HEK293 (cell line): ENCODE data around the gene MRTFB.

Experiments
- CTCF ChIA-PET: fragments of 350-600 bp; formaldehyde crosslinking; extraction: SDS; loops from one replicate; lab custom pipeline; 2021; ENCODE audit warnings: antibody characterized with exemption; lab: Yijun Ruan, JAX
- POLR2A ChIA-PET: fragments of 300-600 bp; formaldehyde crosslinking; extraction: SDS; loops from one replicate; lab custom pipeline; 2020; ENCODE audit warnings: antibody characterized with exemption, inconsistent platforms; lab: Yijun Ruan, JAX
- H3K27ac ChIP-seq: fragments of 200-500 bp; sonication (Bioruptor generic); 2 replicates; pipeline ENCODE4 v1.5.1; 2014; ENCODE audit warnings: low read depth, low read length, control low read depth, inconsistent platforms; ENCODE audit errors: extremely low read depth
- H3K36me3 ChIP-seq, 2 experiments: fragments of 200-500 bp in 1 of 2; sonication (Bioruptor generic) in 1 of 2; 1 replicate in 1 of 2; 2 replicates in 1 of 2; pipeline ENCODE4 v1.5.1; 2014 to 2017; ENCODE audit warnings: inconsistent platforms in 2 of 2, low read length in 2 of 2; ENCODE audit not compliant: control insufficient read depth in 2 of 2, insufficient read depth in 1 of 2
- H3K4me1 ChIP-seq: fragments of 200-500 bp; sonication (Bioruptor generic); 2 replicates; pipeline ENCODE4 v1.5.1; 2014; ENCODE audit warnings: mild to moderate bottlenecking, low read length, inconsistent platforms; ENCODE audit not compliant: control insufficient read depth, insufficient read depth
- H3K4me3 ChIP-seq: 2 replicates; pipeline ENCODE4 v1.5.1; 2011; ENCODE audit warnings: low read depth, mild to moderate bottlenecking, control low read depth, low read length, moderate library complexity
- H3K9me3 ChIP-seq: fragments of 200-500 bp; sonication (Bioruptor generic); 2 replicates; pipeline ENCODE4 v1.5.1; 2014; ENCODE audit warnings: low read depth, low read length, inconsistent platforms; ENCODE audit not compliant: control insufficient read depth, insufficient read depth
- BCL11B ChIP-seq: fragments of 450-650 bp; formaldehyde crosslinking; IDR thresholded peaks from 2 replicates; pipeline ENCODE4 v1.5.1; 2016; ENCODE audit warnings: low read depth, missing biosample characterization, missing genetic modification characterization
- HIC1 ChIP-seq: fragments of 450-650 bp; formaldehyde crosslinking; IDR thresholded peaks from 2 replicates; pipeline ENCODE4 v1.5.1; 2016; ENCODE audit warnings: missing biosample characterization, missing genetic modification characterization
- KLF16 ChIP-seq: fragments of 450-650 bp; formaldehyde crosslinking; IDR thresholded peaks from 2 replicates; pipeline ENCODE4 v1.5.1; 2017; ENCODE audit warnings: missing biosample characterization, missing genetic modification characterization
- KLF7 ChIP-seq: fragments of 450-650 bp; formaldehyde crosslinking; IDR thresholded peaks from 2 replicates; pipeline ENCODE4 v1.5.1; 2016; ENCODE audit warnings: missing biosample characterization, missing genetic modification characterization, borderline replicate concordance
- SALL2 ChIP-seq: fragments of 450-650 bp; formaldehyde crosslinking; IDR thresholded peaks from 2 replicates; pipeline ENCODE4 v1.5.0; 2017; ENCODE audit warnings: missing biosample characterization, mild to moderate bottlenecking, missing genetic modification characterization, borderline replicate concordance
- SP7 ChIP-seq: fragments of 450-650 bp; formaldehyde crosslinking; IDR thresholded peaks from 2 replicates; pipeline ENCODE4 v1.5.1; 2016; ENCODE audit warnings: missing biosample characterization, missing genetic modification characterization
- ZBTB10 ChIP-seq: fragments of 450-650 bp; formaldehyde crosslinking; IDR thresholded peaks from 2 replicates; pipeline ENCODE4 v1.5.1; 2016; ENCODE audit warnings: missing biosample characterization, missing genetic modification characterization
- ZBTB20 ChIP-seq: fragments of 450-650 bp; formaldehyde crosslinking; IDR thresholded peaks from 2 replicates; pipeline ENCODE4 v1.5.1; 2016; ENCODE audit warnings: missing biosample characterization, missing genetic modification characterization
- ZEB2 ChIP-seq: fragments of 450-650 bp; formaldehyde crosslinking; IDR thresholded peaks from 2 replicates; pipeline ENCODE4 v1.5.1; 2016; ENCODE audit warnings: missing biosample characterization, missing genetic modification characterization
- ZNF114 ChIP-seq: fragments of 450-650 bp; formaldehyde crosslinking; IDR thresholded peaks from 2 replicates; pipeline ENCODE4 v1.5.0; 2017; ENCODE audit warnings: missing biosample characterization, missing genetic modification characterization
- ZNF16 ChIP-seq: fragments of 450-650 bp; formaldehyde crosslinking; IDR thresholded peaks from 2 replicates; pipeline ENCODE4 v1.5.1; 2016; ENCODE audit warnings: low read depth, missing biosample characterization, missing genetic modification characterization
- ZNF2 ChIP-seq: fragments of 450-650 bp; formaldehyde crosslinking; IDR thresholded peaks from 2 replicates; pipeline ENCODE4 v1.5.1; 2016; ENCODE audit warnings: missing biosample characterization, missing genetic modification characterization
- ZNF214 ChIP-seq: fragments of 450-650 bp; formaldehyde crosslinking; IDR thresholded peaks from 2 replicates; pipeline ENCODE4 v1.5.1; 2017; ENCODE audit warnings: missing biosample characterization, mild to moderate bottlenecking, missing genetic modification characterization, borderline replicate concordance
- ZNF221 ChIP-seq: fragments of 450-650 bp; formaldehyde crosslinking; IDR thresholded peaks from 2 replicates; pipeline ENCODE4 v1.5.1; 2017; ENCODE audit warnings: missing biosample characterization, missing genetic modification characterization, borderline replicate concordance
- ZNF311 ChIP-seq: fragments of 450-650 bp; formaldehyde crosslinking; IDR thresholded peaks from 2 replicates; pipeline ENCODE4 v1.5.1; 2017; ENCODE audit warnings: missing biosample characterization, missing genetic modification characterization, borderline replicate concordance
- ZNF354C ChIP-seq: fragments of 450-650 bp; formaldehyde crosslinking; IDR thresholded peaks from 2 replicates; pipeline ENCODE4 v1.5.1; 2016; ENCODE audit warnings: missing biosample characterization, missing genetic modification characterization, low read depth, borderline replicate concordance
- ZNF391 ChIP-seq: fragments of 450-650 bp; formaldehyde crosslinking; IDR thresholded peaks from 2 replicates; pipeline ENCODE4 v1.5.1; 2016; ENCODE audit warnings: low read depth, missing biosample characterization, missing genetic modification characterization, borderline replicate concordance
- ZNF433 ChIP-seq: fragments of 450-650 bp; formaldehyde crosslinking; IDR thresholded peaks from 2 replicates; pipeline ENCODE4 v1.5.1; 2016; ENCODE audit warnings: missing biosample characterization, missing genetic modification characterization, low read depth
- ZNF558 ChIP-seq: fragments of 450-650 bp; formaldehyde crosslinking; IDR thresholded peaks from 2 replicates; pipeline ENCODE4 v1.5.1; 2016; ENCODE audit warnings: missing biosample characterization, missing genetic modification characterization
- ZNF639 ChIP-seq: fragments of 450-650 bp; formaldehyde crosslinking; IDR thresholded peaks from 2 replicates; pipeline ENCODE4 v1.5.1; 2016; ENCODE audit warnings: missing biosample characterization, missing genetic modification characterization
- ZNF701 ChIP-seq: fragments of 450-650 bp; formaldehyde crosslinking; IDR thresholded peaks from 2 replicates; pipeline ENCODE4 v1.5.1; 2016; ENCODE audit warnings: missing biosample characterization, missing genetic modification characterization
- ZNF777 ChIP-seq: fragments of 450-650 bp; formaldehyde crosslinking; IDR thresholded peaks from 2 replicates; pipeline ENCODE4 v1.5.1; 2017; ENCODE audit warnings: missing biosample characterization, missing genetic modification characterization, borderline replicate concordance
- ZNF785 ChIP-seq: fragments of 450-650 bp; formaldehyde crosslinking; IDR thresholded peaks from 2 replicates; pipeline ENCODE4 v1.5.1; 2016; ENCODE audit warnings: missing biosample characterization, missing genetic modification characterization
- ZSCAN23 ChIP-seq: fragments of 450-650 bp; formaldehyde crosslinking; IDR thresholded peaks from 2 replicates; pipeline ENCODE4 v1.5.1; 2016; ENCODE audit warnings: missing biosample characterization, missing genetic modification characterization
- TF ChIP-seq, protein P1 (sequence below): fragments of 450-650 bp; formaldehyde crosslinking; IDR thresholded peaks from 2 replicates; pipeline ENCODE4 v1.5.1; 2016; ENCODE audit warnings: missing biosample characterization, missing genetic modification characterization
- TF ChIP-seq, protein P2 (sequence below): fragments of 450-650 bp; formaldehyde crosslinking; IDR thresholded peaks from 2 replicates; pipeline ENCODE4 v1.5.1; 2016; ENCODE audit warnings: missing biosample characterization, missing genetic modification characterization

Gene MRTFB

GRCh38 chr16:14196539-14196938, 125.4 kb downstream of the MRTFB start (continued):
- TF ChIP-seq SP7 (tag by site-specific recombination) (no peak), ZSCAN23 (tag by site-specific recombination) (no peak), ZNF2 (tag by site-specific recombination) (no peak), KLF7 (no peak), ZNF785 (tag by site-specific recombination) (no peak), ZNF114 (no peak), ZNF214 (tag by site-specific recombination) (no peak), ZNF777 (no peak), ZNF221 (tag by site-specific recombination) (no peak)

- Histone ChIP-seq H3K36me3 (no peaks in the 10 kb centered on the region), H3K4me3 (no peak overlapping the region), H3K4me1 (peaks cover 14% of the 10 kb centered on the region), H3K9me3 (no peaks in the 10 kb centered on the region), H3K27ac (no peak overlapping the region)
- POLR2A ChIA-PET, result no interaction called here
- CTCF ChIA-PET, result no interaction called here
- TF ChIP-seq KLF16 (tag by site-specific recombination) (no peak), ZEB2 (tag by site-specific recombination) (no peak), ZNF558 (tag by site-specific recombination) (no peak), ZNF354C (tag by site-specific recombination) (no peak), ZNF391 (tag by site-specific recombination) (no peak), BCL11B (tag by site-specific recombination) (no peak), SALL2 (tag by site-specific recombination) (no peak), ZBTB10 (no peak), ZNF701 (tag by site-specific recombination) (no peak), ZBTB20 (tag by site-specific recombination) (no peak), HIC1 (tag by site-specific recombination) (no peak), ZNF433 (tag by site-specific recombination) (no peak), ZNF311 (tag by site-specific recombination) (no peak), ZNF16 (tag by site-specific recombination) (no peak), ZNF639 (tag by site-specific recombination) (no peak)
- TF ChIP-seq, protein P1, sequence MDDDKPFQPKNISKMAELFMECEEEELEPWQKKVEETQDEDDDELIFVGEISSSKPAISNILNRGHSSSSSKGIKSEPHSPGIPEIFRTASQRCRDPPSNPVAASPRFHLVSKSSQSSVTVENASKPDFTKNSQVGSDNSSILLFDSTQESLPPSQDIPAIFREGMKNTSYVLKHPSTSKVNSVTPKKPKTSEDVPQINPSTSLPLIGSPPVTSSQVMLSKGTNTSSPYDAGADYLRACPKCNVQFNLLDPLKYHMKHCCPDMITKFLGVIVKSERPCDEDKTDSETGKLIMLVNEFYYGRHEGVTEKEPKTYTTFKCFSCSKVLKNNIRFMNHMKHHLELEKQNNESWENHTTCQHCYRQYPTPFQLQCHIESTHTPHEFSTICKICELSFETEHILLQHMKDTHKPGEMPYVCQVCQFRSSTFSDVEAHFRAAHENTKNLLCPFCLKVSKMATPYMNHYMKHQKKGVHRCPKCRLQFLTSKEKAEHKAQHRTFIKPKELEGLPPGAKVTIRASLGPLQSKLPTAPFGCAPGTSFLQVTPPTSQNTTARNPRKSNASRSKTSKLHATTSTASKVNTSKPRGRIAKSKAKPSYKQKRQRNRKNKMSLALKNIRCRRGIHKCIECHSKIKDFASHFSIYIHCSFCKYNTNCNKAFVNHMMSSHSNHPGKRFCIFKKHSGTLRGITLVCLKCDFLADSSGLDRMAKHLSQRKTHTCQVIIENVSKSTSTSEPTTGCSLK (tag by site-specific recombination), result no peak
- TF ChIP-seq, protein P2, sequence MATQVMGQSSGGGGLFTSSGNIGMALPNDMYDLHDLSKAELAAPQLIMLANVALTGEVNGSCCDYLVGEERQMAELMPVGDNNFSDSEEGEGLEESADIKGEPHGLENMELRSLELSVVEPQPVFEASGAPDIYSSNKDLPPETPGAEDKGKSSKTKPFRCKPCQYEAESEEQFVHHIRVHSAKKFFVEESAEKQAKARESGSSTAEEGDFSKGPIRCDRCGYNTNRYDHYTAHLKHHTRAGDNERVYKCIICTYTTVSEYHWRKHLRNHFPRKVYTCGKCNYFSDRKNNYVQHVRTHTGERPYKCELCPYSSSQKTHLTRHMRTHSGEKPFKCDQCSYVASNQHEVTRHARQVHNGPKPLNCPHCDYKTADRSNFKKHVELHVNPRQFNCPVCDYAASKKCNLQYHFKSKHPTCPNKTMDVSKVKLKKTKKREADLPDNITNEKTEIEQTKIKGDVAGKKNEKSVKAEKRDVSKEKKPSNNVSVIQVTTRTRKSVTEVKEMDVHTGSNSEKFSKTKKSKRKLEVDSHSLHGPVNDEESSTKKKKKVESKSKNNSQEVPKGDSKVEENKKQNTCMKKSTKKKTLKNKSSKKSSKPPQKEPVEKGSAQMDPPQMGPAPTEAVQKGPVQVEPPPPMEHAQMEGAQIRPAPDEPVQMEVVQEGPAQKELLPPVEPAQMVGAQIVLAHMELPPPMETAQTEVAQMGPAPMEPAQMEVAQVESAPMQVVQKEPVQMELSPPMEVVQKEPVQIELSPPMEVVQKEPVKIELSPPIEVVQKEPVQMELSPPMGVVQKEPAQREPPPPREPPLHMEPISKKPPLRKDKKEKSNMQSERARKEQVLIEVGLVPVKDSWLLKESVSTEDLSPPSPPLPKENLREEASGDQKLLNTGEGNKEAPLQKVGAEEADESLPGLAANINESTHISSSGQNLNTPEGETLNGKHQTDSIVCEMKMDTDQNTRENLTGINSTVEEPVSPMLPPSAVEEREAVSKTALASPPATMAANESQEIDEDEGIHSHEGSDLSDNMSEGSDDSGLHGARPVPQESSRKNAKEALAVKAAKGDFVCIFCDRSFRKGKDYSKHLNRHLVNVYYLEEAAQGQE (tag by site-specific recombination), result no peak
Observed at GRCh38 chr16:14198012-14198411, 126.9 kb downstream of the MRTFB start.
